HepG2 (cell line): ENCODE measurements around the gene ANAPC2. TPM values are rescaled to one million over a fixed set of nuclear protein-coding genes. Genes with fewer than 3 reads are reported as not detected.

Experiments
- ATF7 ChIP-seq, 2 experiments: fragments of 450-650 bp in 1 of 2; sonication (generic) in 1 of 2; formaldehyde crosslinking in 1 of 2; IDR thresholded peaks; 2 replicates each; pipeline versions ENCODE4 v1.4.0 to v1.6.1; 2016 to 2020; ENCODE audit warnings: antibody characterized with exemption in 1 of 2, mild to moderate bottlenecking in 1 of 2, missing genetic modification reagents in 1 of 2
- BCL6 ChIP-seq: IDR thresholded peaks from 2 replicates; pipeline ENCODE4 v1.6.1; 2016; ENCODE audit warnings: missing genetic modification reagents, missing compliant biosample characterization
- ELF4 ChIP-seq: sonication (generic); formaldehyde crosslinking; IDR thresholded peaks from 2 replicates; pipeline ENCODE4 v1.5.0; 2020; ENCODE audit warnings: missing genetic modification reagents, mild to moderate bottlenecking, moderate library complexity, borderline replicate concordance
- ETV6 ChIP-seq: sonication (generic); formaldehyde crosslinking; conservative IDR thresholded peaks from 2 replicates; pipeline ENCODE4 v1.4.0; 2020; ENCODE audit warnings: missing genetic modification reagents
- FOXJ3 ChIP-seq: sonication (generic); formaldehyde crosslinking; IDR thresholded peaks from 2 replicates; pipeline ENCODE4 v1.4.0; 2020; ENCODE audit warnings: missing genetic modification reagents, mild to moderate bottlenecking, borderline replicate concordance
- FOXO1 ChIP-seq: sonication (generic); formaldehyde crosslinking; IDR thresholded peaks from 2 replicates; pipeline ENCODE4 v1.4.0; 2020; ENCODE audit warnings: missing genetic modification reagents
- GATA4 ChIP-seq: sonication (generic); IDR thresholded peaks from 2 replicates; pipeline ENCODE4 v1.6.1; 2016; ENCODE audit warnings: antibody characterized with exemption, low read depth, borderline replicate concordance
- HES4 ChIP-seq: sonication (generic); formaldehyde crosslinking; IDR thresholded peaks from 2 replicates; pipeline ENCODE4 v1.9.0; 2021; ENCODE audit warnings: mild to moderate bottlenecking, missing genetic modification reagents, borderline replicate concordance
- HNRNPLL ChIP-seq: fragments of 200-400 bp; formaldehyde crosslinking; IDR thresholded peaks from 2 replicates; pipeline ENCODE4 v1.6.1; 2017; ENCODE audit warnings: mild to moderate bottlenecking, low read depth, low read length; ENCODE audit not compliant: poor library complexity, severe bottlenecking
- MIXL1 ChIP-seq: IDR thresholded peaks from 2 replicates; pipeline ENCODE4 v1.6.1; 2016
- PAWR ChIP-seq: sonication (generic); formaldehyde crosslinking; IDR thresholded peaks from 2 replicates; pipeline ENCODE4 v1.4.0; 2020; ENCODE audit warnings: missing genetic modification reagents, mild to moderate bottlenecking, borderline replicate concordance
- PLRG1 ChIP-seq: fragments of 450-650 bp; conservative IDR thresholded peaks from 2 replicates; pipeline ENCODE4 v1.6.1; 2016
- RAD51 ChIP-seq: fragments of 450-650 bp; IDR thresholded peaks from 2 replicates; pipeline ENCODE4 v1.6.1; 2016; ENCODE audit warnings: borderline replicate concordance
- SRSF4 ChIP-seq: fragments of 200-400 bp; formaldehyde crosslinking; IDR thresholded peaks from one replicate; pipeline ENCODE4 v1.6.1; 2018; ENCODE audit warnings: mild to moderate bottlenecking, low read depth, low read length, moderate library complexity; ENCODE audit not compliant: poor library complexity, severe bottlenecking
- TAF1 ChIP-seq: sonication (generic); formaldehyde crosslinking; IDR thresholded peaks from 2 replicates; pipeline ENCODE4 v1.4.0; 2020; ENCODE audit warnings: missing genetic modification reagents
- TOE1 ChIP-seq: sonication (generic); formaldehyde crosslinking; IDR thresholded peaks from 2 replicates; pipeline ENCODE4 v1.4.0; 2020; ENCODE audit warnings: mild to moderate bottlenecking, missing genetic modification reagents
- TOPORS ChIP-seq: sonication (generic); formaldehyde crosslinking; IDR thresholded peaks from 2 replicates; pipeline ENCODE4 v1.8.0; 2023; ENCODE audit warnings: mild to moderate bottlenecking, missing genetic modification reagents
- ZFYVE20 ChIP-seq: sonication (generic); formaldehyde crosslinking; IDR thresholded peaks from 2 replicates; pipeline ENCODE4 v1.8.0; 2023; ENCODE audit warnings: low read depth, mild to moderate bottlenecking, moderate library complexity, missing genetic modification reagents, borderline replicate concordance
- ZNF143 ChIP-seq: sonication (generic); formaldehyde crosslinking; IDR thresholded peaks from 2 replicates; pipeline ENCODE4 v1.4.0; 2020; ENCODE audit warnings: missing genetic modification reagents
- ZNF225 ChIP-seq: sonication (generic); formaldehyde crosslinking; IDR thresholded peaks from 2 replicates; pipeline ENCODE4 v1.4.0; 2020; ENCODE audit warnings: mild to moderate bottlenecking, missing genetic modification reagents
- ZNF260 ChIP-seq: sonication (generic); formaldehyde crosslinking; IDR thresholded peaks from 2 replicates; pipeline ENCODE4 v1.4.0; 2020; ENCODE audit warnings: missing genetic modification reagents, low read depth, mild to moderate bottlenecking, borderline replicate concordance
- ZNF264 ChIP-seq: sonication (generic); formaldehyde crosslinking; IDR thresholded peaks from 2 replicates; pipeline ENCODE4 v1.4.0; 2020; ENCODE audit warnings: missing genetic modification reagents
- ZNF430 ChIP-seq: sonication (generic); formaldehyde crosslinking; IDR thresholded peaks from 2 replicates; pipeline ENCODE4 v1.9.0; 2021; ENCODE audit warnings: mild to moderate bottlenecking, missing genetic modification reagents
- ZNF501 ChIP-seq: sonication (generic); formaldehyde crosslinking; IDR thresholded peaks from 2 replicates; pipeline ENCODE4 v1.5.1; 2020; ENCODE audit warnings: mild to moderate bottlenecking, moderate library complexity, missing genetic modification reagents
- polyA plus RNA-seq, 8 experiments: library from polyadenylated mRNA; depleted of rRNA in 3 of 8; stranded (reverse) in 7 of 8; unstranded in 1 of 8; fragments of >200 nt; fragmentation: Illumina TruSeq in 4 of 8; extraction: Trizol in 4 of 8; gene quantifications; 2 replicates each; pipeline versions ENCODE4 v1.2.1 to v1.2.3, GENCODE V29; 2011 to 2016; ENCODE audit warnings: low read depth in 4 of 8, missing spikeins in 1 of 8, mixed read lengths in 1 of 8; ENCODE audit not compliant: insufficient read depth in 1 of 8
- total RNA-seq, 5 experiments: library from RNA; depleted of rRNA; stranded (reverse); fragments of >200 nt; fragmentation: Illumina TruSeq; extraction: Trizol; gene quantifications; 2 replicates each; pipeline ENCODE4 v1.2.3, GENCODE V29; 2016; ENCODE audit warnings: low read depth in 1 of 5
- TF ChIP-seq, protein P1 (sequence below): sonication (generic); formaldehyde crosslinking; IDR thresholded peaks from 2 replicates; pipeline ENCODE4 v1.4.0; 2020; ENCODE audit warnings: missing genetic modification reagents
- TF ChIP-seq, protein P2 (sequence below): sonication (generic); formaldehyde crosslinking; IDR thresholded peaks from 2 replicates; pipeline ENCODE4 v1.8.1; 2023; ENCODE audit warnings: mild to moderate bottlenecking, missing genetic modification reagents, borderline replicate concordance

Gene ANAPC2
- total and polyA plus RNA-seq, 2 of the 13 experiments (the other 11 are each of a cell fraction or from before 2014, with no cell fraction given), result 12.3 to 15.4 TPM

DNA sequence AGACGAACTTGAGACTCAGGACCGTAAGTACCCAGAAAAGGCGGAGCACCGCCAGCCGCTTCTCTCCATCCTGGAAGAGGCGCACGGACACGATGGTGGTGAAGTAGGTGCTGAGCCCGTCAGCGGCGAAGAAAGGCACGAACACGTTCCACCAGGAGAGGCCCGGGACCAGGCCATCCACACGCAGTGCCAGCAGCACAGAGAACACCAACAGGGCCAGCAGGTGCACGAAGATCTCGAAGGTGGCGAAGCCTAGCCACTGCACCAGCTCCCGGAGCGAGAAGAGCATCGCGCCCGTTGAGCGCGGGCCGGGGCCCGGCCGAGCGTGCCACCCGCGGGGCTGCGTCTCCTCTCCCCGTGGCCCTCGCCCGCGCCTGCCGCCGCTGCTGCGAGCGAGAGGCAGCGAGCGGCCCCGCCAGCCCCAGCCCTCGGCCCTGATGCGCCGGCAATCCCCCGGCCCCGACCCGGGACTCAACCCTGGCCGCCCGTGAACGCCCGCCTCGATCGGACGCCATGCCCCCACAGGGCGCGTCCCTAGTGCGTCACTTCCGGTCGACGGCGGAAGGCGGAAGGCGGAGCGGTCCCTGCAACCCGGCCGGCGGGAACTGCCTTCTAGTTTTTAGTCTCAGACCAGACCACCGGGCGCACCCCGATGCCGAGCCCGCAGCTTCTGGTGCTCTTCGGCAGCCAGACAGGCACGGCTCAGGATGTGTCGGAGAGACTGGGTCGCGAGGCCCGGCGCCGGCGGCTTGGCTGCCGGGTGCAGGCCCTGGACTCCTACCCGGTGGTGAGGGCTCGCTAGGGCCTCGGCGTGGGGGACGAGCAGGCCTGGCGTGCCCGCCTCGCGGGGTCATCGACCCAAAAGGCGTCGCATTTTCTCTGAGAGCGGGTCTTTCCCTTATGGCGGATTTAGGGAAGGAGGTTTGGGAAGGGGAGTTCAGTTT, 17.0 kb upstream of the ANAPC2 start, which contains the start of the genes NDOR1 and TMEM203 (continued):
- TF ChIP-seq, protein P1, sequence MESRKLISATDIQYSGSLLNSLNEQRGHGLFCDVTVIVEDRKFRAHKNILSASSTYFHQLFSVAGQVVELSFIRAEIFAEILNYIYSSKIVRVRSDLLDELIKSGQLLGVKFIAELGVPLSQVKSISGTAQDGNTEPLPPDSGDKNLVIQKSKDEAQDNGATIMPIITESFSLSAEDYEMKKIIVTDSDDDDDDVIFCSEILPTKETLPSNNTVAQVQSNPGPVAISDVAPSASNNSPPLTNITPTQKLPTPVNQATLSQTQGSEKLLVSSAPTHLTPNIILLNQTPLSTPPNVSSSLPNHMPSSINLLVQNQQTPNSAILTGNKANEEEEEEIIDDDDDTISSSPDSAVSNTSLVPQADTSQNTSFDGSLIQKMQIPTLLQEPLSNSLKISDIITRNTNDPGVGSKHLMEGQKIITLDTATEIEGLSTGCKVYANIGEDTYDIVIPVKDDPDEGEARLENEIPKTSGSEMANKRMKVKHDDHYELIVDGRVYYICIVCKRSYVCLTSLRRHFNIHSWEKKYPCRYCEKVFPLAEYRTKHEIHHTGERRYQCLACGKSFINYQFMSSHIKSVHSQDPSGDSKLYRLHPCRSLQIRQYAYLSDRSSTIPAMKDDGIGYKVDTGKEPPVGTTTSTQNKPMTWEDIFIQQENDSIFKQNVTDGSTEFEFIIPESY (CRISPR knock-in tag), result peak; percentile 35; the same call in 1 of the 2 replicates
- TF ChIP-seq RAD51 (no peak), ETV6 (CRISPR knock-in tag) (no peak), FOXJ3 (CRISPR knock-in tag) (no peak), BCL6 (0 out of 2 replicates have a peak, but pooled peaks have one; percentile 23), SRSF4 (no peak), TOPORS (CRISPR knock-in tag) (no peak), ZNF501 (peak; percentile 95), ZNF225 (no peak; the same call in 1 of the 2 replicates), ZNF143 (CRISPR knock-in tag) (0 out of 2 replicates have a peak, but pooled peaks have one; percentile 59), PLRG1 (no peak), HNRNPLL (peak; percentile 62), ZNF260 (no peak), TOE1 (no peak), ELF4 (CRISPR knock-in tag) (no peak), ZFYVE20 (CRISPR knock-in tag) (0 out of 2 replicates have a peak, but pooled peaks have one; percentile 72), MIXL1 (CRISPR knock-in tag) (no peak), ATF7 (IDR thresholded peaks at IDR 0.05) (no peak), ATF7 (CRISPR knock-in tag; IDR thresholded peaks at IDR 0.05) (no peak), GATA4 (no peak), HES4 (no peak; the same call in 1 of the 2 replicates), TAF1 (peak; percentile 79), FOXO1 (CRISPR knock-in tag) (no peak), ZNF264 (CRISPR knock-in tag) (no peak), ZNF430 (0 out of 2 replicates have a peak, but pooled peaks have one; percentile 47), PAWR (CRISPR knock-in tag) (no peak)
- TF ChIP-seq, protein P2, sequence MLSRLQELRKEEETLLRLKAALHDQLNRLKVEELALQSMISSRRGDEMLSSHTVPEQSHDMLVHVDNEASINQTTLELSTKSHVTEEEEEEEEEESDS (CRISPR knock-in tag), result no peak
